GM21723 (cell line): ENCODE measurements around the gene GNS.
A peak's percentile ranks its signal among the peaks of the same experiment; 100 is the strongest.
"Not testable (repeated sequence)": the region's sequence is repeated elsewhere in the genome, so short reads cannot be mapped to it uniquely, and the experiment has no call there.

Source experiments
- ATAC-seq: cut with Tn5 transposase; IDR thresholded peaks from one replicate; pipeline ENCODE4 v1.9.1; 2021; ENCODE audit warnings: mild to moderate bottlenecking, moderate library complexity; ENCODE audit not compliant: unreplicated experiment

GNS gene

GRCh38 chr12:64699504-64700115 is 59.6 kb downstream of the GNS start:
- ATAC-seq = no peak

DNA sequence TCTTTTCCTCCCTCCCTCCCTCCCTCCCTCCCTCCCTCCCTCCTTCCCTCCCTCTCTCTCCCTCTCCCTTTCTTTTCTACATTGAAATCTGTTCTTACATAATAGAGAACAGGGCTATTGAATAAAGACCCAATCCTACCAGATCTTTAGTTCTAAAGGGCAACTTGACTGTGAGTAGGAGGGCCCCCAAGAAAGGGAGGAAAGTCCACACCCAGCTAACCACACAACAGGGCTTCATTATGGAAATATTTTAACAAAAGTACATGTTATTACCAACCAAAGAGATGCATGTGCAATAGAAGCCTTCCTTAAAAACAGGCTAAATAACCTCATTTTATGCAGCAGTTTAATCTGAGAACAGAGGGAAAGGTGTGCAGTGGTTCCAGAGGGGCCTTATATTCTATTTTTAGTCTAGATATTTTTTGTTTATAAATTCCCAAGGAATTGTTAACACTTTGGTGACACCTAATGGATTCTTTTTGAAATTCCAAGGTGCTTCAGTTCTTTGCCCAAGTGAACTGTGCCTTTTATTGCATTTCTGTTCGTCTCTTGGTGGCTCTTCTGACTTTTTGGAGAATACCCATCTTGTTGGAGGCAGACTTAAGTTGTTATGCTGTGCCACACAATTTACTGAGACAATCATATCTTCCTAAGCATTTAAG is 63.0 kb downstream of the GNS start:
- no peak for ATAC-seq

DNA sequence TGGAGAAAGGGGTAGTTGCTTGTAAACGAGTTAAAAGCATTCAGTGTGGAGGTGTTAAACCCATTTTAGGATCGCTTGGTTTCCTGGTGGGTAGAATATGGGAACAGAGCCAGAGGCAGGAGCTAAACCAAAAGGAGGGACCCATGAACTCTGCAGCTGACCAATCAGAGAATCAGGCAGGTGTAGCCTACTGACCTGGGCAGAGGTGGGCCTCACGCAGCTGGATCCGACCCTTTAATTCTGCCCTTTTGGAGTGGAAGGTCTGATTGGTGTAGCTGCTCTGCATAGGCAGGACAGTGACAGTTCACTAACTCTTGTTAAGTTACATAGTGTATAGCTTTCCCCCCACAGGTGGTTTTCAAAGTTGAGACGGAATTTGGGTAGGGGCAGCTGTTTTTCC is 63.7 kb downstream of the GNS start:
- ATAC-seq = no peak

GRCh38 chr12:64694130-64695040 is 64.8 kb downstream of the GNS start:
- no peak for ATAC-seq

DNA sequence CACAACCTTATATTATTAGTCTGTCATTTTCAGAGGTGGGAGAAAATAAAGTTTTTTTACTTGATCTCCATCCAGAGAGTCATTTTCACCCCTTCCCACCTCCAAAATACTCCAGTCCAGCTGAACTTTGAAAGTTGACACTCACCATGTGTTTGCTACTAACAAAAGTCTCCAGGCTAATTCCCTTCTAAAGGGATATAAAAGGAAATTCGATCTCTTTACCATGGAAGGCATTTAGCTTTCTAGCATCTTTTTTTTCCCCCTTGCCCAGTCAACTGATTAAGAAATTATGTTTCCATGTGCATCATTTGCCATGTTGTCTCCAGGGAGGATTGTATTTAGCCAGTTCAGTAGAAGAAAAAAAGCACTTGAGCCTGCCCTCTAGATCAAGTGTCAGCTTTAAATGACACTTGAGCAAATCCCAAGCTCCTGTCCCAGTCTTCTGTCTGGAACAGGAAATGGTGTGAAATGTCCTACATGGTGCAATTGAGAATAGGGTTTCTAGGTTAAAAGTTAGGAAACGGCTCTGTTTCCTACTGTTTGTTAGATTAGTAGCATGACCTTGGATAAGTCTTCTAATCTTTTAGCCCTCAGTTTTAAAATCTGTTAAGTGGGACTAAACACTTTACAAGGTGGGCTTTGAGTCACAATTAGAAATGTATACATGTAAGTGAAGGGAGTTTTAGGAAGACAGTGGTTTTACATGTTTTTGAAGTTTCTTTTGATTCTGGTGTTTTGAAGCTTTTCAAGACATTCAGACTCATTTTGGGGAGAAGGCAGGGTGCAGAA is 67.2 kb downstream of the GNS start:
- no peak for ATAC-seq

GRCh38 chr12:64691227-64691794 is 67.9 kb downstream of the GNS start:
- no peak for ATAC-seq

- not testable (repeated sequence) for ATAC-seq
Measured at GRCh38 chr12:64690236-64690635, 69.0 kb downstream of the GNS start.

DNA sequence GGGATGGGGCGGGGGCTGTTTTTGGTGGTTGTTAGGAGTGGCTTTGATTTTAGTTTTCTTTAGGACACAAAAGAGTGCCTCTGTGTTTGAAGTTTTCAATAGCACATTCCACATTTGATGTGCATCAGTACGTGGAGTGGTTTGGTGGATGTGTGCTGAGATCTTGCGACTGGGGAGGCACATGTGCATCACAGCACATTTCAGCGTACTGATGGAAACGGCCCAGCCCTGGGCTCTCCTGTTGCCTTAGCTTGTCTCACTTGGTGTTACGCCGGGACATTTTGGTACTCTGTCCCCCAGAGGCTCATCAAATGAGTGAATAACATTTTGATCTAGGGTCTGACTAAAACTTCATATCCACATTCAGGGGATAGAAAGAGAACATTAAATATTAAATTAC is 70.5 kb downstream of the GNS start:
- no peak for ATAC-seq

DNA sequence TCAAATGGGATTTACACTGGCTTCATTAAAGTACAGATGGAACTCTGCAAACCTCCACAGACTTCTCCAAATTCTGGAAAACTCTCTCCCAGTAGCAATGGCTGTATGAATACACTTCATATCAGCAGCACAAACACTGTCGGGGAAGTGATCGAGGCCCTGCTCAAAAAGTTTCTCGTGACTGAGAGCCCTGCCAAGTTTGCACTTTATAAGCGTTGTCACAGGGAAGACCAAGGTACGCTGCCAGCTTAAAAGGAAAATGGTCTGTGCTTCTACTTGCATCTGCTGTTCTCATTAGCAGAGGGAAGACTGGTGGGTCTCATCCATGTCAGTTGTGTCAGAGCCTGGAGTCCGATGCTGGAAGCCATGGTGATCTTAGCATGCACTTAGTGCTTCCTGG is 71.0 kb downstream of the GNS start:
- no peak for ATAC-seq

GRCh38 chr12:64687816-64688215 is 71.4 kb downstream of the GNS start:
- ATAC-seq = no peak

DNA sequence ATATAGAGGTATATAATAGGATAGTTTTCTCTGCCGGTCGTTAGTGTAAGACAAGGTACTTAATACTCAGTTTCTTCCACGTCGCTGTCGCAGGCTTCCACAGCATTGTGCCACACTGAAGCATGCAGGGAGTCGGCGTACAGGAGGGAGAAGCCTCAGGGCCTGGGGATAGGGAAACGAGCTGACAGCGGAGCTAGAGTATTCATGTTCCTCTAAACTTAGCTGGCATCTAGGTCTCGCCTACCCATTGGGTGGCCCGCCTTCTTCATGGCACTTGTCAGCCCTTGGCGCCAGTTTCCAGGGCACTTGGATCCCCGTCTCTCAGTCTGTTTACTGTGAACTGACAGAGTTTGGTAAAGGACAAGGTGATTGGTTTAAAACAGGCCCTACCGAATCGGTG is 73.6 kb downstream of the GNS start:
- ATAC-seq = no peak

DNA sequence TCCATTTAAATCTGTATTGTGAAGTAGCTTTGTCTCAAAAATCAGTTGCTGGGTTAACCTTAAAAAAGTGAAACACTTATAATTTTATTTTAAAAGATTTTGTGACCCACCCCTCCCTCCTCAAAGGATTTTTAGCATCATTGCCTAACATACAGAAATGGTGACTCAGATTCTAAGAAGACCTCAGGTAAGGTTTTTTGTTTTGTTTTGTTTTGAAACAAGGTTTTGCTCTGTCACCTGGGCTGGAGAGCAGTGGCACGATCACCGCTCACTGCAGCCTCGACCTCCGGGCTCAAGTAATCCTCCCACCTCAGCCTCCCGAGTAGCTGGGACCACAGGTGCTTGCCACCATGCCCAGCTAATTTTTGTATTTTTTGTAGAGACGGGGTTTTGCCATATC is 74.2 kb downstream of the GNS start:
- ATAC-seq = no peak

DNA sequence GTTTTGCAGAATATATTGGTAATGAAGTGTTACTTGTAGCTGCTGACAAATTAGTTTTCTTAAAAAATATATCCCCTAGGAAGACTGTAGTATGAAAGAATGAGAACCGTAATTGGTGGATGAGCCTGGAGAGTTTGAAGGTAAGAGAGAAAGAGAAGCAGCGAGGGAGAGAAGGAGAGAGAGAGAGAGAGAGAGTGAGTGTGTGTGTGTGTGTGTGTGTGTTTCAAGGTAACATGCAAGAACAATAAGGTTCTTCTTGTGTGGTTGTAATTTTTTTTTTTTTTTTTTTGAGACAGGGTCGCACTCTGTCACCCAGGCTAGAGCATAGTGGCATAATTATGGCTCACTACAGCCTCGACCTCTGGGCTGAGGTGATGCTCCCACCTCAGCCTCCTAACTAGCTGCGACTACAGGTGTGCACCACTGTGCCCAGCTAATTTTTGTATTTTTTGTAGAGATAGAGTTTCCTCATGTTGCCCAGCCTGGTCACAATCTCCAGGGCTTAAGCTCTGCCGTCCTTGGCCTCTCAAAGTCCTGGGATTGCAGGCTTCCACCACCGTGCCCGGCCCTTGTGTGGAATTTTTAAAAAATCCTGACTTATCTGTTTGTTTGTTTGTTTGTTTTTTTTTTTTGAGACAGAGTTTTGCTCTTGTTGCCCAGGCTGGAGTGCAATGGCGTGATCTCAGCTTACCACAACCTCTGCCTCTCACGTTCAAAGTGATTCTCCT is 75.2 kb downstream of the GNS start:
- no peak for ATAC-seq

GRCh38 chr12:64682572-64683277 is 76.5 kb downstream of the GNS start:
- no peak for ATAC-seq

GRCh38 chr12:64681200-64682052 is 77.8 kb downstream of the GNS start:
- ATAC-seq = peak; percentile 42

- no peak for ATAC-seq
Measured at GRCh38 chr12:64680235-64680634, 79.0 kb downstream of the GNS start.

- ATAC-seq = peak; percentile 34
Measured at GRCh38 chr12:64679487-64680001, 79.7 kb downstream of the GNS start.

DNA sequence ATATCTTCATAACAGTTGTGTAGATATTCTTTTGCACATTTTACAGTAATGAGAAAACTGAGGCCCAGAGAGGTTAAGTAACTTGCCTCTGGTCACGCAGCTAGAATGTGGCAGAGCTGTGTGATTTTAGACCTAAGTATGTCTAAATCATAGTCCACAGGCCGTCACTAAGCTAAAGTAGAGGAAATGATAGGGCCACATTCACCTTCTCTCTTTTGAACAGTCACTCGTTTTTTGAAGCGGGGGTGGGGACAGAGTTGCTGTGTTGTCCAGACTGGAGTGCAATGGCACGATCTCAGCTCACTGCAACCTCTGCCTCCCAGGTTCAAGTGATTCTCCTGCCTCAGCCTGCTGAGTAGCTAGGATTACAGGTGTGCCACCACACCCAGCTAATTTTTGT is 80.4 kb downstream of the GNS start:
- ATAC-seq = no peak
